Measurements from ENCODE around the gene BASP1.

The BASP1 gene

DNA sequence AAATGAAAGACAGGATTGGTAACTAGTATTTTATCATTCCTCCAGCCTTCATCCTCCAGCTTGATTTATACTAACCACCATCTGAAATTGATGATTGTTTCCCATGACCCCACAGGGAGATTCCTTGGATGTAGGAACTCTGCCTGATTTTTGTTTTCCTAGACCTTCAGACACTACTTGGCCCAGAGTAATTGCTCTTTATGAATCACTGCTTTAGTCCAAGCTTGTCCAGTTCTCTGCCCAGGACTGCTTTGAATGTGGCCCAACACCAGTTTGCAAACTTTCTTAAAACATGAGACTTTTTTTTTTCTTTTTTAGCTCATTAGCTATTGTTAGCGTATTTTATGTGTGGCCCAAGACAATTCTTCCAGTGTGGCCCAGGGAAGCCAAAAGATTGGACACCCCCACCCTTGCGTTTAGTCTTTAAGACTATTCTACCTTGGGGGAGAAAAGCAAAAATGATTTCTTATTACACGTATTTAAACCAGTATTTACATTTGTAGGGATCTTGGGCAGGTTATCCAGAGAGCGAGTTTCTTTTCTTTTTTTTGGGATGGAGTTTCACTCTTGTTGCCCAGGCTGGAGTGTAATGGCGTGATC lies 18.4 kb downstream of the BASP1 start:
- H3K36me3 ChIP-seq = peaks cover 26% of the 10 kb centered on the region
- DNase-seq = no peak

DNA sequence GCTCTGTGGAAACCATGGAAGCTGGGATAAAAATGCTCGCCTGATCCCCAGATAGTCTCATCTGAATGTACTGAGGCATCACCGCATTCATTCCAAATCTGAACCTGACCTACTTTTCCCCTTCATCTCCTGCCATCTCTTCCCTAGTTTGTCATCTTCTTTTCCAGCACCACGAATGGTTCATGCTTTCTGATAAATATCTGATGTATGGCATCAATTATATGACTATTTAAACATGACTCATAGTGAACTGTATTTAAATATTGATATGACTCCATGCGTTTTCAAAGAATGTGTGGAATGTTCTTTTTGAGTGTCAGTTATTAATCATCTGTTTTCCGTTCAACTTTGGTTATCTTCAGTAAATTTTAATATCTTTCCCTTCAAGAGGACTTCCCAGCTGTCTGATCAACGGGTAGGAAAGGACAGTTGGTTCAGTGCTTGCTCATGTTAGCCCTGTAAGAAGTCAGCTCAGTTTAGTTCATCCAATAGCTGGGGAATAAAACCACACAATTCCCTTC lies 21.1 kb downstream of the BASP1 start:
- peaks cover 21% of the 10 kb centered on the region for H3K36me3 ChIP-seq
- H3K27me3 ChIP-seq = no peaks in the 10 kb centered on the region
- no peak for DNase-seq
- TF ChIP-seq, protein P1, sequence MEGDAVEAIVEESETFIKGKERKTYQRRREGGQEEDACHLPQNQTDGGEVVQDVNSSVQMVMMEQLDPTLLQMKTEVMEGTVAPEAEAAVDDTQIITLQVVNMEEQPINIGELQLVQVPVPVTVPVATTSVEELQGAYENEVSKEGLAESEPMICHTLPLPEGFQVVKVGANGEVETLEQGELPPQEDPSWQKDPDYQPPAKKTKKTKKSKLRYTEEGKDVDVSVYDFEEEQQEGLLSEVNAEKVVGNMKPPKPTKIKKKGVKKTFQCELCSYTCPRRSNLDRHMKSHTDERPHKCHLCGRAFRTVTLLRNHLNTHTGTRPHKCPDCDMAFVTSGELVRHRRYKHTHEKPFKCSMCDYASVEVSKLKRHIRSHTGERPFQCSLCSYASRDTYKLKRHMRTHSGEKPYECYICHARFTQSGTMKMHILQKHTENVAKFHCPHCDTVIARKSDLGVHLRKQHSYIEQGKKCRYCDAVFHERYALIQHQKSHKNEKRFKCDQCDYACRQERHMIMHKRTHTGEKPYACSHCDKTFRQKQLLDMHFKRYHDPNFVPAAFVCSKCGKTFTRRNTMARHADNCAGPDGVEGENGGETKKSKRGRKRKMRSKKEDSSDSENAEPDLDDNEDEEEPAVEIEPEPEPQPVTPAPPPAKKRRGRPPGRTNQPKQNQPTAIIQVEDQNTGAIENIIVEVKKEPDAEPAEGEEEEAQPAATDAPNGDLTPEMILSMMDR (IDR thresholded peaks at IDR 0.05; ENCODE audit: low read depth, low read length) = no peak
- no peak overlapping the region for H3K4me3 ChIP-seq (ENCODE audit: low read depth, low read length)
- H3K4me1 ChIP-seq = peaks cover 3% of the 10 kb centered on the region; the same call in 1 of the 2 replicates
- H3K9me3 ChIP-seq = no peaks in the 10 kb centered on the region

More for the DNA sequence above, 18.4 kb downstream of the BASP1 start:
- TF ChIP-seq, protein P1 (IDR thresholded peaks at IDR 0.05; ENCODE audit: low read depth, low read length) = no peak
- peaks cover 3% of the 10 kb centered on the region; the same call in 1 of the 2 replicates for H3K4me1 ChIP-seq
- no peaks in the 10 kb centered on the region for H3K9me3 ChIP-seq
- no peak overlapping the region for H3K4me3 ChIP-seq (ENCODE audit: low read depth, low read length)
- no peaks in the 10 kb centered on the region for H3K27me3 ChIP-seq

DNA sequence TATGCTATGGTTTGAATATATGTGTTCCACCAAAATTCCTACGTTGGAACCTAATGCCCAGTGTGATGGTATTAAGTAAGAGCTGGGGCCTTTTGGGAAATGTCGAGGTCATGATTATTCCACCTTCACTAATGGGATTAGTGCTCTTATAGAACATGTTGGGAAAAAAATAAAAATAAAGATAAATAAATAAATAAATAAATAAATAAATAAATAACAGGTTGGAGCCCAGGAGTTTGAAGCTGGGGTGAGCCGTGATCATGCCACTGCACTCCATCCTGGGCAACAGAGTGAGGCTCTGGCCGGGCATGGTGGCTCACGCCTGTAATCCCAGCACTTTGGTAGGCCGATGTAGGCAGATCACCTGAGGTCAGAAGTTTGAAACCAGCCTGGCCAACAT lies 22.5 kb downstream of the BASP1 start:
- DNase-seq = no peak
- Histone ChIP-seq H3K4me3 (ENCODE audit: low read depth, low read length) (no peak overlapping the region), H3K27me3 (no peaks in the 10 kb centered on the region), H3K9me3 (no peaks in the 10 kb centered on the region), H3K4me1 (peaks cover 3% of the 10 kb centered on the region; the same call in 1 of the 2 replicates), H3K36me3 (peaks cover 18% of the 10 kb centered on the region)
- TF ChIP-seq, protein P1 (IDR thresholded peaks at IDR 0.05; ENCODE audit: low read depth, low read length) = no peak

DNA sequence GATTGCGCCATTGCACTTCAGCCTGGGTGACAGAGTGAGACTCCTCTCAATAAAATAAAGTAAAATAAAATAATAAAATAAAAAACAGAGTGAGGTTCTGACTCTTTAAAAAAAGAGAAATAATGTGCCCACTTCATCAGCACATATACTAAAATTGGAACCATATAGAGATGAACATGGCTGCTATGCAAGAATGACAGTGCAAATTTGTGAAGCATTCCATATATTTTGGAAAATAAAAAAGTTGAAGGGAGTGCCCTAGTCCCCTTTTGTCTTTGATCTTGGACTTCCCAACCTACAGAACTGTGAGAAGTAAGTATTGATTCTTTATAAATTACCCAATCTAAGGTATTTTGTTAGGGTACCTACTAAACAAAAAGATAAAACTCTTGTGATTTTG lies 23.1 kb downstream of the BASP1 start:
- Histone ChIP-seq H3K4me3 (ENCODE audit: low read depth, low read length) (no peak overlapping the region), H3K36me3 (peaks cover 16% of the 10 kb centered on the region), H3K4me1 (peaks cover 3% of the 10 kb centered on the region; the same call in 1 of the 2 replicates), H3K27me3 (no peaks in the 10 kb centered on the region), H3K9me3 (no peaks in the 10 kb centered on the region)
- no peak for DNase-seq
- TF ChIP-seq, protein P1 (IDR thresholded peaks at IDR 0.05; ENCODE audit: low read depth, low read length) = no peak

DNA sequence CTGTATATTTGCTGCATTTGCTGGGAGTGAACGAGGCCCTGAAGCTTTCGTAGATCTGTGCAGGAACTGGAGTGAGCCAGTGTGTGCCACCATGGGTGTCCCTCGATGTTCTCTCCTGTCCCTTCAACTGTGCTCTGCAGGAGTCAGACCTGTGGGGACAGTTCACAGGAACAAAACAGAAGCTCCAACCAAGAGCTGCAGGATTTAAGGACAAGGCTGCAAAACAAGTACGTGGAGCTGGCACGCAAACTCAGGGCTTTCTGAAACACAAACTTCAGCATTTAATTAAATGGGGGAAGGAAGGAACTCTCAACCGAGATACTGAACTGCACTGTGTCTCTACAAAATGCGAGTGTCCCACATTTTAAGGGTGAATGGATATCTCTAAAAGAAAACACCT lies 24.2 kb downstream of the BASP1 start:
- Histone ChIP-seq H3K36me3 (peaks cover 14% of the 10 kb centered on the region), H3K27me3 (no peaks in the 10 kb centered on the region), H3K4me1 (peaks cover 3% of the 10 kb centered on the region; the same call in 1 of the 2 replicates), H3K9me3 (no peaks in the 10 kb centered on the region), H3K4me3 (ENCODE audit: low read depth, low read length) (no peak overlapping the region)
- TF ChIP-seq, protein P1 (IDR thresholded peaks at IDR 0.05; ENCODE audit: low read depth, low read length) = no peak
- no peak for DNase-seq
